Liver (tissue), 9 donors: Measurements from ENCODE around the gene PDE6D. TPM values are rescaled to one million over a fixed set of nuclear protein-coding genes. Genes with fewer than 3 reads are reported as not detected.

Experiments used
- DNase-seq: peaks from one replicate; pipeline ENCODE4 v3.0.0-alpha.2; 2017; ENCODE audit warnings: low spot score
- H3K27ac ChIP-seq, 2 donors: one replicate each; pipeline ENCODE4 v1.7.0; 2013; ENCODE audit warnings: inconsistent platforms in 2 of 2, low read length in 2 of 2, control low read depth in 1 of 2, low read depth in 1 of 2, mild to moderate bottlenecking in 1 of 2
- H3K27me3 ChIP-seq, 4 donors: one replicate each; pipeline versions ENCODE4 v1.6.1 to v1.7.0; 2013; ENCODE audit warnings: low read length in 3 of 4, inconsistent platforms in 1 of 4, mild to moderate bottlenecking in 1 of 4, moderate library complexity in 1 of 4; ENCODE audit not compliant: control insufficient read depth in 4 of 4, insufficient read depth in 4 of 4
- H3K36me3 ChIP-seq, 4 donors: one replicate each; pipeline versions ENCODE4 v1.6.1 to v1.7.0; 2013; ENCODE audit warnings: low read length in 3 of 4, mild to moderate bottlenecking in 3 of 4, low read depth in 1 of 4, moderate library complexity in 1 of 4; ENCODE audit not compliant: control insufficient read depth in 4 of 4, insufficient read depth in 3 of 4
- H3K4me1 ChIP-seq, 4 donors: one replicate each; pipeline versions ENCODE4 v1.6.1 to v1.7.0; 2013; ENCODE audit warnings: low read length in 3 of 4, mild to moderate bottlenecking in 3 of 4, moderate library complexity in 1 of 4; ENCODE audit not compliant: control insufficient read depth in 4 of 4, insufficient read depth in 4 of 4
- H3K4me3 ChIP-seq, 3 donors: one replicate each; pipeline versions ENCODE4 v1.6.1 to v1.7.0; 2013; ENCODE audit warnings: low read length in 3 of 3, control low read depth in 1 of 3, low read depth in 1 of 3, mild to moderate bottlenecking in 1 of 3
- H3K9ac ChIP-seq, 2 donors: one replicate each; pipeline ENCODE4 v1.7.0; 2013; ENCODE audit warnings: low read length in 2 of 2, mild to moderate bottlenecking in 2 of 2, moderate library complexity in 2 of 2, control low read depth in 1 of 2, low read depth in 1 of 2
- H3K9me3 ChIP-seq, 4 donors: one replicate each; pipeline versions ENCODE4 v1.6.1 to v1.7.0; 2013; ENCODE audit warnings: low read length in 3 of 4; ENCODE audit not compliant: control insufficient read depth in 4 of 4
- ATF3 ChIP-seq: IDR thresholded peaks from 2 replicates; pipeline ENCODE4 v1.6.1; 2016; ENCODE audit warnings: antibody characterized with exemption
- CTCF ChIP-seq: fragments of 150-350 bp; IDR thresholded peaks from 2 replicates; pipeline ENCODE4 v1.5.1; 2017; ENCODE audit warnings: improper control_type of control experiment, low read depth, low read length; ENCODE audit not compliant: missing input control
- EGR1 ChIP-seq, 2 donors: IDR thresholded peaks; 2 replicates each; pipeline ENCODE4 v1.6.1; 2016 to 2018; ENCODE audit warnings: antibody characterized with exemption in 2 of 2, low read depth in 2 of 2
- FOXA1 ChIP-seq: IDR thresholded peaks from 2 replicates; pipeline ENCODE4 v1.6.1; 2016; ENCODE audit warnings: antibody characterized with exemption
- FOXA2 ChIP-seq: IDR thresholded peaks from 2 replicates; pipeline ENCODE4 v1.6.1; 2016; ENCODE audit warnings: antibody characterized with exemption
- GABPA ChIP-seq, 2 donors: IDR thresholded peaks in 1 of 2; conservative IDR thresholded peaks in 1 of 2; 2 replicates each; pipeline ENCODE4 v1.6.1; 2016; ENCODE audit warnings: antibody characterized with exemption in 2 of 2, mild to moderate bottlenecking in 1 of 2, moderate library complexity in 1 of 2
- HNF4A ChIP-seq, 2 donors: conservative IDR thresholded peaks; 2 replicates each; pipeline ENCODE4 v1.6.1; 2016; ENCODE audit warnings: antibody characterized with exemption in 2 of 2, mild to moderate bottlenecking in 2 of 2
- HNF4G ChIP-seq: IDR thresholded peaks from 2 replicates; pipeline ENCODE4 v1.6.1; 2016; ENCODE audit warnings: antibody characterized with exemption
- JUND ChIP-seq, 2 donors: IDR thresholded peaks; 2 replicates each; pipeline ENCODE4 v1.6.1; 2016; ENCODE audit warnings: antibody characterized with exemption in 2 of 2
- MAX ChIP-seq: IDR thresholded peaks from 2 replicates; pipeline ENCODE4 v1.6.1; 2016; ENCODE audit warnings: antibody characterized with exemption
- NR2F2 ChIP-seq: IDR thresholded peaks from 2 replicates; pipeline ENCODE4 v1.6.1; 2016; ENCODE audit warnings: antibody characterized with exemption
- REST ChIP-seq: IDR thresholded peaks from 2 replicates; pipeline ENCODE4 v1.6.1; 2016; ENCODE audit warnings: antibody characterized with exemption, mild to moderate bottlenecking
- RXRA ChIP-seq, 2 donors: IDR thresholded peaks; 2 replicates each; pipeline ENCODE4 v1.6.1; 2017 to 2018; ENCODE audit warnings: antibody characterized with exemption in 2 of 2, mild to moderate bottlenecking in 1 of 2
- SP1 ChIP-seq: IDR thresholded peaks from 2 replicates; pipeline ENCODE4 v1.6.1; 2018; ENCODE audit warnings: antibody characterized with exemption, mild to moderate bottlenecking
- TAF1 ChIP-seq: conservative IDR thresholded peaks from 2 replicates; pipeline ENCODE4 v1.6.1; 2016; ENCODE audit warnings: antibody characterized with exemption, mild to moderate bottlenecking
- YY1 ChIP-seq: IDR thresholded peaks from 2 replicates; pipeline ENCODE4 v1.6.1; 2016; ENCODE audit warnings: antibody characterized with exemption, mild to moderate bottlenecking
- WGBS: extraction: QIAGEN DNeasy Blood & Tissue Kit; methylation state at CpG from one replicate; pipeline ENCODE4 v1.1.7; 2013; 5-methylcytosine and 5-hydroxymethylcytosine counted together
- polyA plus RNA-seq, 2 donors: library from polyadenylated mRNA; stranded (reverse) in 1 of 2; unstranded in 1 of 2; fragments of 200-250 nt in 1 of 2; fragments of >200 nt in 1 of 2; fragmentation: Nextera tagmentation in 1 of 2; extraction: Ambion mirVana in 1 of 2; gene quantifications; one replicate each; pipeline versions ENCODE4 v1.2.1 to v1.2.3, GENCODE V29; 2013 to 2015
- total RNA-seq, 2 donors: library from RNA; depleted of rRNA; stranded (reverse); fragments of >200 nt; gene quantifications; one replicate each; pipeline ENCODE4 v1.2.3, GENCODE V29; 2014
- donor health status: healthy.
- donor health status: healthy.
- donor health status: healthy.
- donor health status: healthy.
- donor health status: healthy.

Gene PDE6D
- total and polyA plus RNA-seq, 4 donors, result 6.6 to 8.5 (median 7.0) TPM

GRCh38 chr2:231707625-231707926, 73.5 kb downstream of the PDE6D start:
- Histone ChIP-seq H3K4me1 (peaks cover 8 to 37% (median 18%) of the 10 kb centered on the region in 4 donors), H3K9ac (peak overlapping the region; percentile 71 to 88), H3K27me3 (no peaks in the 10 kb centered on the region), H3K9me3 (no peaks in the 10 kb centered on the region), H3K4me3 (peak overlapping the region; percentile 37 to 65 (median 38)), H3K36me3 (peaks cover 0 to 8% (median 3%) of the 10 kb centered on the region in 4 donors), H3K27ac (peak overlapping the region; percentile 99)
- TF ChIP-seq CTCF, result no peak
- no peak for TF ChIP-seq SP1
- TF ChIP-seq FOXA2, result no peak
- 13% methylated on average over 30 of the region's 30 CpGs for WGBS
- no peak for DNase-seq

GRCh38 chr2:231706731-231707624, 74.1 kb downstream of the PDE6D start:
- Histone ChIP-seq H3K9ac (peak overlapping the region; percentile 71 to 88), H3K4me3 (peak overlapping the region; percentile 67 to 79 (median 77)), H3K27ac (peak overlapping the region; percentile 99), H3K27me3 (no peaks in the 10 kb centered on the region), H3K4me1 (peaks cover 10 to 36% (median 16%) of the 10 kb centered on the region in 4 donors), H3K36me3 (peaks cover 0 to 3% (median 0%) of the 10 kb centered on the region in 4 donors), H3K9me3 (no peaks in the 10 kb centered on the region)
- WGBS, result 1% methylated on average over 66 of the region's 66 CpGs
- DNase-seq, result peak; percentile 98
- TF ChIP-seq RXRA (IDR thresholded peaks at IDR 0.05), result peak; percentile 34 to 58
- no peak for TF ChIP-seq HNF4G
- TF ChIP-seq ATF3, result peak; percentile 26
- peak; percentile 8 for TF ChIP-seq NR2F2
- TF ChIP-seq FOXA1, result no peak
- TF ChIP-seq TAF1, result peak; percentile 53
- TF ChIP-seq HNF4A (conservative IDR thresholded peaks at IDR 0.05), result peak; percentile 14 to 50
- TF ChIP-seq JUND (IDR thresholded peaks at IDR 0.05), result no peak
- peak; percentile 92 for TF ChIP-seq SP1
- peak in 1 of 2 donors; percentile 34 for TF ChIP-seq EGR1 (IDR thresholded peaks at IDR 0.05; ENCODE audit: low read depth in 2 of 2)
- TF ChIP-seq GABPA (IDR thresholded peaks at IDR 0.05 in 1 of 2, conservative IDR thresholded peaks at IDR 0.05 in 1 of 2), result peak in 1 of 2 donors; percentile 54
- peak; percentile 61 for TF ChIP-seq MAX
- TF ChIP-seq YY1, result peak; percentile 100
- peak; percentile 71 for TF ChIP-seq REST
- TF ChIP-seq CTCF, result peak; percentile 81
